Measurements from ENCODE around the gene TACC2. TPM values are rescaled to one million over a fixed set of nuclear protein-coding genes. Genes with fewer than 3 reads are reported as not detected.

Gene TACC2
- total RNA-seq, 2 experiments from 2014 or later, result not detected

- Mint-ChIP-seq H3K27ac (no peak overlapping the region), H3K4me3 (no peak overlapping the region), H3K4me1 (ENCODE audit: low read depth) (no peaks in the 10 kb centered on the region), H3K36me3 (ENCODE audit: low read depth) (no peaks in the 10 kb centered on the region), H3K9me3 (no peaks in the 10 kb centered on the region), H3K27me3 (peaks cover 2% of the 10 kb centered on the region)
- ChIA-PET CTCF (no interaction called here), POLR2A (no interaction called here)
- ATAC-seq (no peak), DNase-seq (no peak)
- TF ChIP-seq CTCF (IDR thresholded peaks at IDR 0.05), result no peak
- intact Hi-C loops (cut with micrococcal nuclease), result no loop called here
Measured at GRCh38 chr10:122173337-122173736, 184.4 kb downstream of the TACC2 start.

- ATAC-seq (no peak), DNase-seq (no peak)
- Mint-ChIP-seq H3K4me3 (no peak overlapping the region), H3K36me3 (ENCODE audit: low read depth) (no peaks in the 10 kb centered on the region), H3K9me3 (no peaks in the 10 kb centered on the region), H3K4me1 (ENCODE audit: low read depth) (no peaks in the 10 kb centered on the region), H3K27me3 (peaks cover 2% of the 10 kb centered on the region), H3K27ac (no peak overlapping the region)
- TF ChIP-seq CTCF (IDR thresholded peaks at IDR 0.05), result no peak
- POLR2A ChIA-PET, result no interaction called here
- intact Hi-C loops (cut with micrococcal nuclease), result no loop called here
- CTCF ChIA-PET, result no interaction called here
Measured at GRCh38 chr10:122173766-122174435, 184.9 kb downstream of the TACC2 start.

GRCh38 chr10:122176232-122177213, 187.6 kb downstream of the TACC2 start:
- ChIA-PET POLR2A (no interaction called here), CTCF (no interaction called here)
- no peak overlapping the region for H3K27ac Mint-ChIP-seq
- no peaks in the 10 kb centered on the region for H3K9me3 Mint-ChIP-seq
- H3K4me3 Mint-ChIP-seq, result no peak overlapping the region
- H3K4me1 Mint-ChIP-seq (ENCODE audit: low read depth), result no peaks in the 10 kb centered on the region
- ATAC-seq (no peak), DNase-seq (no peak)
- TF ChIP-seq CTCF (IDR thresholded peaks at IDR 0.05), result no peak
- H3K27me3 Mint-ChIP-seq, result no peaks in the 10 kb centered on the region
- no peaks in the 10 kb centered on the region for H3K36me3 Mint-ChIP-seq (ENCODE audit: low read depth)
- intact Hi-C loops (cut with micrococcal nuclease), result no loop called here

GRCh38 chr10:122178655-122179054, 189.7 kb downstream of the TACC2 start:
- no peak for DNase-seq
- Mint-ChIP-seq H3K9me3 (no peaks in the 10 kb centered on the region), H3K27ac (no peak overlapping the region), H3K36me3 (ENCODE audit: low read depth) (no peaks in the 10 kb centered on the region), H3K4me1 (ENCODE audit: low read depth) (no peaks in the 10 kb centered on the region), H3K27me3 (no peaks in the 10 kb centered on the region), H3K4me3 (no peak overlapping the region)
- CTCF ChIA-PET, result no interaction called here
- ATAC-seq, result no peak
- POLR2A ChIA-PET, result no interaction called here
- intact Hi-C loops (cut with micrococcal nuclease), result no loop called here
- no peak for TF ChIP-seq CTCF (IDR thresholded peaks at IDR 0.05)

Measured in activated CD8-positive, alpha-beta T cell treated with anti-CD3 and anti-CD28 coated beads for 36 hours (primary cell).